Gastrocnemius medialis (tissue), 4 donors: ENCODE data around the gene PNMA8B.

ENCODE experiments used
- POLR2A ChIP-seq, 2 donors: fragments of 450-650 bp; IDR thresholded peaks; one replicate each; pipeline ENCODE4 v1.6.1; 2017; ENCODE audit warnings: antibody characterized with exemption in 2 of 2, mild to moderate bottlenecking in 2 of 2, moderate library complexity in 2 of 2
- TF ChIP-seq, protein P1 (sequence below), 5 experiments: fragments of 450-650 bp in 3 of 5; fragments of 200-600 bp in 2 of 5; sonication (generic) in 2 of 5; IDR thresholded peaks in 4 of 5; conservative IDR thresholded peaks in 1 of 5; 1 replicate in 4 of 5; 2 replicates in 1 of 5; pipeline ENCODE4 v1.5.1; 2016 to 2019; ENCODE audit warnings: antibody characterized with exemption in 5 of 5, mild to moderate bottlenecking in 3 of 5, moderate library complexity in 3 of 5

DNA sequence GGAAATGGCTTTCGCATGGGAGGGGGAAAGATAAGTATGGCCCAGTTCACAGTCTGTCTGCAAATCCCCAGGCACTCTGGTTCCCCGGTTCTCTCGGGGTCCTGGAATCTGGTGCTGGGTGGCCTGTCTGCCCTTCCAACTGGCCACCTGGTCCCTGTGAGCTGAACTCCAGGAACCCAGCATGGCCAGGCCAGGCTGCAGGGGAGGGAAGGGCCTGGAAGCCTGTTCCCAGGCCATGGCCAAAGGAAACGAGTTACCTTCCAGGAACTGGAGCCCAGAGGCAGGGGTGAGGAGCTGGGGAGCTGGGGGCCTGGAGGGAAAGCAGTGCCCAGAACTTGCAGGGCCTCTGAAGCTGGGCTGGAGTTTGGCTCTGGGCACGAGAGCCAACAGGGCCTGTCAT, 47.8 kb downstream of the PNMA8B start:
- TF ChIP-seq, protein P1, sequence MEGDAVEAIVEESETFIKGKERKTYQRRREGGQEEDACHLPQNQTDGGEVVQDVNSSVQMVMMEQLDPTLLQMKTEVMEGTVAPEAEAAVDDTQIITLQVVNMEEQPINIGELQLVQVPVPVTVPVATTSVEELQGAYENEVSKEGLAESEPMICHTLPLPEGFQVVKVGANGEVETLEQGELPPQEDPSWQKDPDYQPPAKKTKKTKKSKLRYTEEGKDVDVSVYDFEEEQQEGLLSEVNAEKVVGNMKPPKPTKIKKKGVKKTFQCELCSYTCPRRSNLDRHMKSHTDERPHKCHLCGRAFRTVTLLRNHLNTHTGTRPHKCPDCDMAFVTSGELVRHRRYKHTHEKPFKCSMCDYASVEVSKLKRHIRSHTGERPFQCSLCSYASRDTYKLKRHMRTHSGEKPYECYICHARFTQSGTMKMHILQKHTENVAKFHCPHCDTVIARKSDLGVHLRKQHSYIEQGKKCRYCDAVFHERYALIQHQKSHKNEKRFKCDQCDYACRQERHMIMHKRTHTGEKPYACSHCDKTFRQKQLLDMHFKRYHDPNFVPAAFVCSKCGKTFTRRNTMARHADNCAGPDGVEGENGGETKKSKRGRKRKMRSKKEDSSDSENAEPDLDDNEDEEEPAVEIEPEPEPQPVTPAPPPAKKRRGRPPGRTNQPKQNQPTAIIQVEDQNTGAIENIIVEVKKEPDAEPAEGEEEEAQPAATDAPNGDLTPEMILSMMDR (IDR thresholded peaks at IDR 0.05 in 4 of 5, conservative IDR thresholded peaks at IDR 0.05 in 1 of 5): no peak
- TF ChIP-seq POLR2A (IDR thresholded peaks at IDR 0.05): no peak
